IMR-90 (cell line): ENCODE results near the gene SLC1A7. TPM values are rescaled to one million over a fixed set of nuclear protein-coding genes. Genes with fewer than 3 reads are reported as not detected.

Experiments
- ATAC-seq: fragments of 200-7000 bp; cut with Tn5 transposase; 2 replicates; pipeline ENCODE4 v1.9.1; 2020; ENCODE audit warnings: low read depth, mild to moderate bottlenecking, moderate library complexity
- BruUV-seq: library from RNA; stranded (reverse); fragments of 400-500 nt; replicated peaks from 2 replicates; lab custom pipeline; 2021; lab: Mats Ljungman, UMichigan
- CTCF ChIA-PET: fragments of 300-600 bp; formaldehyde crosslinking; extraction: SDS; loops from one replicate; lab custom pipeline; 2021; ENCODE audit warnings: antibody characterized with exemption; lab: Yijun Ruan, JAX
- POLR2A ChIA-PET: fragments of 300-600 bp; sonication (Branson Sonifier 250); formaldehyde crosslinking; loops from one replicate; lab custom pipeline; 2022; ENCODE audit warnings: antibody characterized with exemption; ENCODE audit not compliant: unreplicated experiment; lab: Charles Lee
- DNase-seq: peaks from one replicate; pipeline ENCODE4 v3.0.0; 2013
- H2AFZ ChIP-seq: replicated peaks from 2 replicates; pipeline ENCODE3; 2013; ENCODE audit warnings: low read length, mild to moderate bottlenecking; ENCODE audit not compliant: poor library complexity
- H2AK5ac ChIP-seq: 2 replicates; pipeline ENCODE4 v1.6.1; 2013; ENCODE audit warnings: low read depth, low read length, inconsistent platforms
- H2AK9ac ChIP-seq: replicated peaks from 2 replicates; pipeline ENCODE3; 2013; ENCODE audit warnings: mild to moderate bottlenecking, low read depth, low read length, moderate library complexity; ENCODE audit not compliant: poor library complexity
- H2BK120ac ChIP-seq: 2 replicates; pipeline ENCODE4 v1.6.1; 2013; ENCODE audit warnings: low read depth, low read length, inconsistent platforms
- H2BK15ac ChIP-seq: 3 replicates; pipeline ENCODE4 v1.6.1; 2013; ENCODE audit warnings: low read depth, low read length, inconsistent platforms
- H2BK20ac ChIP-seq: 2 replicates; pipeline ENCODE4 v1.6.1; 2013; ENCODE audit warnings: low read depth, mild to moderate bottlenecking, inconsistent platforms, low read length, moderate library complexity
- H2BK5ac ChIP-seq: 2 replicates; pipeline ENCODE4 v1.6.1; 2013; ENCODE audit warnings: mild to moderate bottlenecking, low read depth, low read length, inconsistent platforms; ENCODE audit not compliant: poor library complexity, severe bottlenecking
- H3K14ac ChIP-seq: replicated peaks from 2 replicates; pipeline ENCODE4 v1.6.1; 2013; ENCODE audit warnings: low read depth, low read length, inconsistent platforms
- H3K18ac ChIP-seq: 2 replicates; pipeline ENCODE4 v1.6.1; 2013; ENCODE audit warnings: low read depth, low read length, control low read depth
- H3K23ac ChIP-seq: 2 replicates; pipeline ENCODE4 v1.6.1; 2013; ENCODE audit warnings: low read depth, low read length, inconsistent platforms
- H3K27ac ChIP-seq: 2 replicates; pipeline ENCODE4 v1.5.1; 2013; ENCODE audit warnings: mild to moderate bottlenecking, control low read depth, low read length; ENCODE audit not compliant: insufficient read depth
- H3K27me3 ChIP-seq: 2 replicates; pipeline ENCODE4 v1.6.1; 2013; ENCODE audit warnings: low read length; ENCODE audit not compliant: control insufficient read depth, insufficient read depth
- H3K36me3 ChIP-seq: 2 replicates; pipeline ENCODE4 v1.6.1; 2013; ENCODE audit warnings: low read length, mixed read lengths; ENCODE audit not compliant: control insufficient read depth, insufficient read depth
- H3K4ac ChIP-seq: 2 replicates; pipeline ENCODE4 v1.6.1; 2013; ENCODE audit warnings: low read depth, low read length, inconsistent platforms
- H3K4me1 ChIP-seq: 2 replicates; pipeline ENCODE4 v1.6.1; 2013; ENCODE audit warnings: low read length, mixed read lengths; ENCODE audit not compliant: control insufficient read depth, insufficient read depth
- H3K4me2 ChIP-seq: 2 replicates; pipeline ENCODE4 v1.6.1; 2013; ENCODE audit warnings: low read depth, mild to moderate bottlenecking, control low read depth, low read length, moderate library complexity
- H3K4me3 ChIP-seq: 2 replicates; pipeline ENCODE4 v1.5.1; 2013; ENCODE audit warnings: low read depth, mild to moderate bottlenecking, control low read depth, low read length, moderate library complexity; ENCODE audit not compliant: insufficient read depth
- H3K56ac ChIP-seq: 2 replicates; pipeline ENCODE4 v1.6.1; 2013; ENCODE audit warnings: low read length, inconsistent platforms; ENCODE audit not compliant: insufficient read depth; ENCODE audit errors: extremely low read depth
- H3K79me1 ChIP-seq, 2 experiments: 2 replicates each; pipeline ENCODE4 v1.6.1; 2013; ENCODE audit warnings: low read length in 2 of 2, inconsistent platforms in 1 of 2, low read depth in 1 of 2
- H3K9ac ChIP-seq: 2 replicates; pipeline ENCODE4 v1.6.1; 2013; ENCODE audit warnings: low read depth, low read length, control low read depth
- H3K9me1 ChIP-seq: 2 replicates; pipeline ENCODE4 v1.6.1; 2013; ENCODE audit warnings: low read length, inconsistent platforms; ENCODE audit not compliant: insufficient read depth
- H3K9me3 ChIP-seq: 2 replicates; pipeline ENCODE4 v1.6.1; 2013; ENCODE audit warnings: low read length; ENCODE audit not compliant: control insufficient read depth, insufficient read depth
- H4K20me1 ChIP-seq: 2 replicates; pipeline ENCODE4 v1.6.1; 2013; ENCODE audit warnings: low read length, inconsistent platforms; ENCODE audit not compliant: insufficient read depth
- H4K5ac ChIP-seq: 2 replicates; pipeline ENCODE4 v1.6.1; 2013; ENCODE audit warnings: mild to moderate bottlenecking, low read depth, low read length, control low read depth
- H4K8ac ChIP-seq, 2 experiments: 2 replicates each; pipeline ENCODE4 v1.6.1; 2013; ENCODE audit warnings: low read depth in 2 of 2, low read length in 2 of 2, control low read depth in 1 of 2, inconsistent platforms in 1 of 2
- H4K91ac ChIP-seq: 2 replicates; pipeline ENCODE4 v1.6.1; 2013; ENCODE audit warnings: low read depth, low read length, inconsistent platforms; ENCODE audit not compliant: insufficient read depth
- CEBPB ChIP-seq: IDR thresholded peaks from 2 replicates; pipeline ENCODE4 v1.6.1; 2012; ENCODE audit warnings: low read depth, low read length, improper control_type of control experiment
- CHD1 ChIP-seq: IDR thresholded peaks from 2 replicates; pipeline ENCODE4 v1.6.1; 2012; ENCODE audit warnings: low read depth, low read length, improper control_type of control experiment
- FOS ChIP-seq: fragments of 150-350 bp; IDR thresholded peaks from 2 replicates; pipeline ENCODE4 v1.6.1; 2016; ENCODE audit warnings: low read depth, low read length
- MAFK ChIP-seq: IDR thresholded peaks from 2 replicates; pipeline ENCODE4 v1.6.1; 2012; ENCODE audit warnings: low read depth, low read length, improper control_type of control experiment
- MAZ ChIP-seq: IDR thresholded peaks from 2 replicates; pipeline ENCODE4 v1.6.1; 2012; ENCODE audit warnings: low read depth, mild to moderate bottlenecking, low read length, improper control_type of control experiment, moderate library complexity, borderline replicate concordance
- MXI1 ChIP-seq: IDR thresholded peaks from 2 replicates; pipeline ENCODE4 v1.6.1; 2012; ENCODE audit warnings: low read depth, mild to moderate bottlenecking, low read length, moderate library complexity, borderline replicate concordance
- NFE2L2 ChIP-seq: fragments of 150-350 bp; IDR thresholded peaks from 2 replicates; pipeline ENCODE4 v1.6.1; 2016; ENCODE audit warnings: low read depth, mild to moderate bottlenecking, low read length
- POLR2A ChIP-seq: IDR thresholded peaks from 2 replicates; pipeline ENCODE4 v1.6.1; 2012; ENCODE audit warnings: mild to moderate bottlenecking, low read depth, low read length
- RAD21 ChIP-seq: IDR thresholded peaks from 2 replicates; pipeline ENCODE4 v1.6.1; 2012; ENCODE audit warnings: low read length, improper control_type of control experiment
- RCOR1 ChIP-seq: IDR thresholded peaks from 2 replicates; pipeline ENCODE4 v1.6.1; 2012; ENCODE audit warnings: mild to moderate bottlenecking, low read length, improper control_type of control experiment; ENCODE audit not compliant: insufficient replicate concordance
- RFX5 ChIP-seq: IDR thresholded peaks from 2 replicates; pipeline ENCODE4 v1.8.0; 2012; ENCODE audit warnings: low read depth, mild to moderate bottlenecking, low read length, moderate library complexity
- SMC3 ChIP-seq: fragments of 150-350 bp; IDR thresholded peaks from 2 replicates; pipeline ENCODE4 v1.6.1; 2016; ENCODE audit warnings: low read depth, mild to moderate bottlenecking, antibody characterized with exemption, low read length, moderate library complexity
- WGBS, 2 experiments: methylation state at CpG; one replicate each; pipeline versions ENCODE4 v1.1.5 to v1.1.7; 2013; ENCODE audit warnings: missing lambda C conversion rate in 2 of 2; ENCODE audit not compliant: insufficient read length in 1 of 2; ENCODE audit errors: extremely low coverage in 2 of 2; 5-methylcytosine and 5-hydroxymethylcytosine counted together
- dilution Hi-C: fragments of 300-500 bp; cut with HindIII; formaldehyde crosslinking; loops from one replicate; pipeline ENCODE4 v1.14.3; 2018; ENCODE audit warnings: low sequenced_read_pairs; ENCODE audit not compliant: unreplicated experiment
- in situ Hi-C: fragments of 300-500 bp; cut with MboI; formaldehyde crosslinking; loops from 3 replicates; pipeline ENCODE4 v1.14.3; 2019; ENCODE audit warnings: low sequenced_read_pairs, inconsistent platforms, mixed read lengths
- intact Hi-C: fragments of 100-400 bp; cut with micrococcal nuclease; formaldehyde crosslinking; loops from 2 replicates; pipeline ENCODE4 v1.10.0; 2022
- polyA plus RNA-seq, 3 experiments: library from polyadenylated mRNA; depleted of rRNA; stranded (reverse); fragments of >200 nt; gene quantifications; 2 replicates each; pipeline ENCODE4 v1.2.3, GENCODE V29; 2012; ENCODE audit warnings: low replicate concordance in 1 of 3
- total RNA-seq: library from RNA; depleted of rRNA; stranded (reverse); fragments of >200 nt; gene quantifications from 2 replicates; pipeline ENCODE4 v1.2.3, GENCODE V29; 2012
- TF ChIP-seq, protein P1 (sequence below): fragments of 150-350 bp; IDR thresholded peaks from 2 replicates; pipeline ENCODE4 v1.6.1; 2017; ENCODE audit warnings: mild to moderate bottlenecking, antibody characterized with exemption, low read length, low read depth
- TF ChIP-seq, protein P2 (sequence below): conservative IDR thresholded peaks from 2 replicates; pipeline ENCODE4 v1.5.1; 2012; ENCODE audit warnings: mild to moderate bottlenecking, low read depth, low read length, improper control_type of control experiment
- TF ChIP-seq, protein P3 (sequence below): fragments of 150-350 bp; IDR thresholded peaks from 2 replicates; pipeline ENCODE4 v1.6.1; 2016; ENCODE audit warnings: low read depth, mild to moderate bottlenecking, low read length, moderate library complexity, borderline replicate concordance

Gene SLC1A7
- total and polyA plus RNA-seq, 2 of the 4 experiments (the other 2 are of a cell fraction) = 0.05 TPM; not detected in 1

DNA sequence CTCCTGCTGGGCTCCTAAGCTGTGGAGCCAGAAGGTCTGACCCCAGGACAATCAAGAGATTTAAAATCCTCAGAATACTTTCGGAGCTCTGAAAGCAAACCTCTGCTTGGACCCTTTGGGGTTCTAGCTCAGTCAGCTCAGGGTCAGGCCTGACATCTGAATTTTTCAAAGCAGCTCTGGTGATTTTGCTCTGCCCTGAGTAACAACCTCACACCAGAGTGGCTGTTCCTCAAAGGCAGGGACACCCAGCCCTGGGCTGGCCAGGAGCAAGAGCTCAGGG, 11.9 kb downstream of the SLC1A7 start:
- in situ Hi-C loops = no loop called here

More for the DNA sequence above, 11.9 kb downstream of the SLC1A7 start:
- peaks cover 19% of the 10 kb centered on the region for H3K4me1 ChIP-seq
- intact Hi-C loops (no loop called here), dilution Hi-C loops (no loop called here)
- peak overlapping the region; percentile 67; the same call in 1 of the 2 replicates for H2BK20ac ChIP-seq
- CTCF ChIA-PET = no interaction called here
- H3K36me3 ChIP-seq = no peaks in the 10 kb centered on the region
- H4K20me1 ChIP-seq = no peaks in the 10 kb centered on the region
- H3K4ac ChIP-seq = peak overlapping the region; percentile 51
- no peak overlapping the region for H2BK5ac ChIP-seq
- H3K9me3 ChIP-seq = no peaks in the 10 kb centered on the region
- H2BK120ac ChIP-seq = peak overlapping the region; percentile 71
- H3K23ac ChIP-seq = no peak overlapping the region
- 80% methylated on average over 1 of the region's 1 CpG; no CpG with 5 or more reads in 1 of the 2 experiments for WGBS, 2 experiments
- H3K18ac ChIP-seq = peak overlapping the region; percentile 6; the same call in 1 of the 2 replicates
- TF ChIP-seq CEBPB (no peak), RFX5 (no peak), MAZ (no peak), CHD1 (no peak), RAD21 (no peak), POLR2A (no peak), MAFK (no peak), RCOR1 (no peak), FOS (no peak), MXI1 (no peak), NFE2L2 (no peak), SMC3 (no peak)
- TF ChIP-seq, protein P1, sequence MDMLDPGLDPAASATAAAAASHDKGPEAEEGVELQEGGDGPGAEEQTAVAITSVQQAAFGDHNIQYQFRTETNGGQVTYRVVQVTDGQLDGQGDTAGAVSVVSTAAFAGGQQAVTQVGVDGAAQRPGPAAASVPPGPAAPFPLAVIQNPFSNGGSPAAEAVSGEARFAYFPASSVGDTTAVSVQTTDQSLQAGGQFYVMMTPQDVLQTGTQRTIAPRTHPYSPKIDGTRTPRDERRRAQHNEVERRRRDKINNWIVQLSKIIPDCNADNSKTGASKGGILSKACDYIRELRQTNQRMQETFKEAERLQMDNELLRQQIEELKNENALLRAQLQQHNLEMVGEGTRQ = no peak
- TF ChIP-seq, protein P2, sequence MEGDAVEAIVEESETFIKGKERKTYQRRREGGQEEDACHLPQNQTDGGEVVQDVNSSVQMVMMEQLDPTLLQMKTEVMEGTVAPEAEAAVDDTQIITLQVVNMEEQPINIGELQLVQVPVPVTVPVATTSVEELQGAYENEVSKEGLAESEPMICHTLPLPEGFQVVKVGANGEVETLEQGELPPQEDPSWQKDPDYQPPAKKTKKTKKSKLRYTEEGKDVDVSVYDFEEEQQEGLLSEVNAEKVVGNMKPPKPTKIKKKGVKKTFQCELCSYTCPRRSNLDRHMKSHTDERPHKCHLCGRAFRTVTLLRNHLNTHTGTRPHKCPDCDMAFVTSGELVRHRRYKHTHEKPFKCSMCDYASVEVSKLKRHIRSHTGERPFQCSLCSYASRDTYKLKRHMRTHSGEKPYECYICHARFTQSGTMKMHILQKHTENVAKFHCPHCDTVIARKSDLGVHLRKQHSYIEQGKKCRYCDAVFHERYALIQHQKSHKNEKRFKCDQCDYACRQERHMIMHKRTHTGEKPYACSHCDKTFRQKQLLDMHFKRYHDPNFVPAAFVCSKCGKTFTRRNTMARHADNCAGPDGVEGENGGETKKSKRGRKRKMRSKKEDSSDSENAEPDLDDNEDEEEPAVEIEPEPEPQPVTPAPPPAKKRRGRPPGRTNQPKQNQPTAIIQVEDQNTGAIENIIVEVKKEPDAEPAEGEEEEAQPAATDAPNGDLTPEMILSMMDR = no peak
- TF ChIP-seq, protein P3, sequence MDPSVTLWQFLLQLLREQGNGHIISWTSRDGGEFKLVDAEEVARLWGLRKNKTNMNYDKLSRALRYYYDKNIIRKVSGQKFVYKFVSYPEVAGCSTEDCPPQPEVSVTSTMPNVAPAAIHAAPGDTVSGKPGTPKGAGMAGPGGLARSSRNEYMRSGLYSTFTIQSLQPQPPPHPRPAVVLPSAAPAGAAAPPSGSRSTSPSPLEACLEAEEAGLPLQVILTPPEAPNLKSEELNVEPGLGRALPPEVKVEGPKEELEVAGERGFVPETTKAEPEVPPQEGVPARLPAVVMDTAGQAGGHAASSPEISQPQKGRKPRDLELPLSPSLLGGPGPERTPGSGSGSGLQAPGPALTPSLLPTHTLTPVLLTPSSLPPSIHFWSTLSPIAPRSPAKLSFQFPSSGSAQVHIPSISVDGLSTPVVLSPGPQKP = no peak
- no peak for ATAC-seq
- H4K91ac ChIP-seq = peak overlapping the region; percentile 56
- 0 out of 4 replicates have a peak overlapping the region, but pooled peaks of 1 of the 2 experiments have one; percentile 26 for H4K8ac ChIP-seq
- H3K27me3 ChIP-seq = no peaks in the 10 kb centered on the region
- no peak overlapping the region for H3K4me2 ChIP-seq
- H3K9me1 ChIP-seq = peaks cover 26% of the 10 kb centered on the region
- no TSS peak for BruUV-seq
- H3K9ac ChIP-seq = no peak overlapping the region
- peak overlapping the region; percentile 22; the same call in 1 of the 2 replicates for H4K5ac ChIP-seq
- no peak overlapping the region for H3K56ac ChIP-seq
- no peaks in the 10 kb centered on the region for H3K79me1 ChIP-seq
- peak overlapping the region; percentile 49; the same call in 1 of the 2 replicates for H2AK5ac ChIP-seq
- POLR2A ChIA-PET = no interaction called here
- H2AFZ ChIP-seq = no peak overlapping the region
- no peak overlapping the region for H3K27ac ChIP-seq
- no peak for DNase-seq
- H2BK15ac ChIP-seq = no peak overlapping the region; the same call in 2 of the 3 replicates
- no peak overlapping the region for H3K14ac ChIP-seq
- no peak overlapping the region for H3K4me3 ChIP-seq
- H2AK9ac ChIP-seq = no peak overlapping the region
